NCI-H510A (cell line): ENCODE measurements around the gene PPFIA1.

ENCODE experiments used
- DNase-seq: peaks from one replicate; lab custom pipeline; 2025; lab: John Stamatoyannopoulos, UW

PPFIA1 gene

DNA sequence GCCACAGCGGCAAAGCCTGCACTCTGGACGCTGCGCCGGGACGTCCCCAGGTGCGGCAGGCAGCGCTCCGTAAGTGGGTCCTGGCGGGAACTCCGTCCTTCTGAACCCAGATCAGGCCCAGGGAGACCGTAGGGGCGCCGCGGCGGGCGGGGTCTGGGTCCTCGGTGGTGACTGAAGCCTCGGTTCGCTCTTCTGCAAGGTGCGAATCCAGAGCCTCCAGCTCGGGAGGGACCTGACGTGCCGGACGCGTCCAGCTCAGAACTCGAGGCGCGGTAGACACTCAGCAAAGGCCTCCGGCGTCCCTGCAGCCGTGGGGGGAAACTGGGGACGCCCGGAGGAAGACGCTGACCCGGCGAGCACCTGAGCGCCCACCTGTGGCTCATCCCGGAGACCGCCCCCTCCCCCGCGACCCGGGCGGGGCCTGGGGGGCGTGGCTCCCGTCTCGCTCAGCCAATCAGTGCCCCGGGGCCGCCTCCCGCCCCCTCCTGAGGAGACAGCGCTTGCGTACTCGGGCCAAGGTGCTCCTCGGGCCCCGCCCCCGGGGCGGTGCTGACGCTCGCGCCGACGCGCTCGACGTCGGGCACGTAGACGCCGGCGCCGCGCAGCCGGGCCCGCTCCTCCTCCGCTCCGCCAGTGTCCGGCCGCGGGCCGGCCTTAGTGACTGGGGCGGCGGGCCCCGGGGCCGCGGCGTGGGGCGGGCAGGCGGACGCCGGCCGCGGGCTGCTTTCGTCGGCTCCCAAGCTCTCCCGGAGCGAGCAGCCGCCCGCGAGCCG is at the start of gene PPFIA1:
TSS of gene PPFIA1 (plus strand) at position 587 of the 773 bp plus-strand sequence. CDS start 1,483 bp downstream, outside the sequence.
- peak; percentile 89 for DNase-seq

GRCh38 chr11:70220920-70221319 is 49.6 kb upstream of the PPFIA1 start:
- DNase-seq: no peak

DNA sequence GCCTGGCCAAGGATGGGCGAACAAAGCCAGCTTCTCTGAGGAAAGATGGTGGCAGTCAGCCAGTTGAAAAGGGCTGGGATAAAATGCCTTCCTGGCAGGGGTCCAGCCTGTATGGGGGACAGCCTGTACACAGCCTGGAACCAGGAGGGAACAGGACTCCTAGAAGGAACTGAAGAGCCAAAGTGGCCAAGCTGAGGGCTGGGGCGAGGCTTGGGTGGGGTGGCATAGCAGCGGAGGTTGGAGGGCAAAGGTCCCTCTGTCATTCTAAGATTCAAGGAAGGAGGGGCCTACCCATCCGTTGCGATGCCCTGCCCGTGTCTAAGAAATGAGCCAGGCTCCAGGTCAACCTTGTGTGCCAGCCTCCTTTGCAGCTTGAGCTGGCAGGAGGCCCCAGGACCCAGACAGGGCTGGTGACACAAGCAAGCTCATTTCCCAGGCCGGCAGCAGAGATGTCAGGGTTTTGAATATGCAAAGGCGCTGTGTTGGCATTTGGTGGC is 44.8 kb upstream of the PPFIA1 start:
- DNase-seq: no peak

DNA sequence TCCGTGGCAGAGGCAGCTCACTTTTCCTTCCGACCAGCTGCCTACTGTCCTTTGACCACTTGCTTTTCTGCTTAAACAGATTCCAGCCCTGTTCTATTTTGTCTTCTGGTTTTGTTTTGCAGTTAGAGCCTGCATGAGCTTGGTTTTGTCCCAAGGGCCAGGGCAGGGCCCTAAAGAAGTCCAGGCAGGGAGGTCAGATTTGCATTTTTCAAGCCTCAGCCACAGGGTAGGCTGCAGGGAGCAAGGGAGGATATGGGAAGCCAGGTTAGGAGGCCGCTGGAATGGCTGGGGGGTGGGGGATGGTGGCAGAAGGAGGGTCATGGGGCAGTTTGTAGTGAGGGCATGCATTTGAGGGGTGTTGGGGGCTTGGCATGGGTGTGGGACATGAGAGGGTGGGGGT is 44.3 kb upstream of the PPFIA1 start:
- no peak for DNase-seq

DNA sequence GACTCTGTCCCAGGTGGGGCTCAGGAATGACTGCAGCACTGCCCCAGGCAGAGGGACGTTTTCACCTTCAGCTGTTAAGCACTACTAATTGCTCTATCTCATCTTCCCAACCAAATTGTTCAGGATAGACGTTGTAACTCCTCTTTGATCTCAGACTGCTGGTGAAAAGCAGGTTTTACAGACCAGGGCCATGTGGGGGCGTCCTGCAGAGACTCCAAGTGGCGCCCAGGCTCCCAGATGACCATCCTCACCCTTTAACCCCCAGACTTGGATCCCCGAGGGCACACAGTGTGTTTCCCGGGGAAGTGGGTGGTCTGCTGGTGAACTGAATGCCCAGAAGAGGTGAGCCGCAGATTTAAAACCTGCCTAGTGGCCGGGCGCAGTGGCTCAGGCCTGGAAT is 43.5 kb upstream of the PPFIA1 start:
- no peak for DNase-seq

DNA sequence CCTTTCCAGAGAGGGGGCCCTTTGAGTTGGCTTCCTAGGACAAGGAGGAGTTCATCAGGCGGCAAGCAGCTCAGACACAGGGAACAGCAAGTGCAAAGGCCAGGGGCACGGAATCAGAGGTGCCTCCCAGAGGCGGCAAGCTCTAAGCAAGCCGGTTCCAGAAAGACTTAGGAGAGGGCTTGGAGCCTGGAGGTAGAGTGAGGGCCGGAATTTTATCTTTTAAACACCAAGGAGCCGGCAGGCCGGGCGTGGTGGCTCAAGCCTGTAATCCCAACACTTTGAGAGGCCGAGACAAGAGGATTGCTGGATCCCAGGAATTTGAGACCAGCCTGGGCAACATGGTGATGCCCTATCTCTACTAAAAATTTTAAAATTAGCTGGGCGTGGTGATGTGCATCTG is 40.8 kb upstream of the PPFIA1 start:
- no peak for DNase-seq

DNA sequence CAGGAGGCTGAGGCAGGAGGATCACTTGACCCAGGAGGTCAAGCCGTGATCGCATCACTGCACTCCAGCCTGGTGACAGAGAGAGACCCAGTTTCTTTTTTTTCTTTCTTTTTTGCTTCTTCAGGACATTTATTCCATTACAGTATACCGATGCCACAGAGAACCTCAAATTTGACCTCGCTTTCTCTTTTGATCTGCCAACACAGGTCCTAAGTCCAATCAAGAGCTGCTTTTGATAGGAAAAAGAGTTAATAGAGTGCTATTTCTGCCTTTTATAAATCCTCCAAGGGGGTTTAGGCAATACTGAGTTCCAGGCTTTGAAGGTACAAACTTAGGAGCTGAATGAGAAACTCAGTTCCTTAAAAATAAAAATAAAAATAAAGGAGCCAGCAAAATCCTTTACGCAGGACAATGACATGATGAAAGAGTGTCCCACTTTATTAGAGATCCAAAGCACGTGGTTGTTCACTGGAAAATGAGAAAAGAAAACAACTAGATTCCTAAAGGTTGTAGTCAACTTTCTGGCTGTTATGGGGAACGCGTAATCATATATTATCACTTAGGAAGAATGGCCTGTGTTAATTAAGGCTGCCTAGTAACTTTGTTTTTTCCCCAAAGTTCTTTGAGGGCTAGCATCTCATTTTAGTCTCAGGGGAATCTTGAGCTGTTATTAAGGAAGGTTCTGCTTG is 40.2 kb upstream of the PPFIA1 start:
- DNase-seq: no peak

DNA sequence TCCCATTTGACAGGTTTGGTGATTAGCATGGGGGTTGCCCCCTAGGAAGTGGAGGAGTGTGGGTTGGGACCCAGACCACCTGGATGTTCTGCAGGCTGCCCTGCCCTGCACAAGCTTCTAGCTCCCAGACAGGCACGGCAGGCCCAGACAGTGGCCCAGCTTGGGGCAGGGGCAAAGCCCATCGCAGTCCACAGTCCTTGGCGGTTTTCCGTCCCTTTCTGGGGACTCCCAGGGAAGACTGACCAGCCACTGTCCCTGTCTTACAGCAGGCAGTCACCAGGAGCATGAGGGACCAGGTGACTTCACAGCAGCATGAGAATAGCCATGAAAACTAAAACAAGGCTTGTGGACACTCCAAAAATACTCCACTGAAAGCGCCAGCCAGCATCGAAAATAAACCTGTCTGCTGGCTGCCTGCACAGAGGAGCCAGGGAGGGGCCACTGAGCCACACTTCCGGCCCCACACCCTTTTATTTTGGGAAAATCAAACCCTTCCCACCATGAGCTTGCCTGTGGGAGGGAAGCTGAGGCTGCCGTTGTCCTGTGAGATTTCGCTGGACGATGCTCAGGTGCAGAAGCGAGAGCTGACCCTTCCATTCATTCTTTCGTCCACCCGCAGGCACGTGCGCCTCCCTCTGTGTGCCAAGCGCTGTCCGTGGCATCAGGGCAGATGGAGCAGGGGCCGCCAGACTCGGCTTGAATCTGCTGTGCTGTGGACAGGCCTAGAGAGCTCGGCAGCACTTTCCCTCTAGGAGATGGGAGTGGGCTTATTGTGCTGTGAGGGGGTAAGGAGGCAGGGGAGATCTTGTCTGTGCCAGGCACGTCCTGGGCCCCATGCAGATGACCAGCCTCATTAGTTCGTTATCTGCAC is 39.4 kb upstream of the PPFIA1 start:
- no peak for DNase-seq

GRCh38 chr11:70233034-70233433 is 37.5 kb upstream of the PPFIA1 start:
- DNase-seq: no peak

GRCh38 chr11:70233511-70233934 is 37.0 kb upstream of the PPFIA1 start:
- DNase-seq: no peak

- no peak for DNase-seq
These were observed 36.5 kb upstream of the PPFIA1 start for GRCh38 chr11:70233962-70234361.

DNA sequence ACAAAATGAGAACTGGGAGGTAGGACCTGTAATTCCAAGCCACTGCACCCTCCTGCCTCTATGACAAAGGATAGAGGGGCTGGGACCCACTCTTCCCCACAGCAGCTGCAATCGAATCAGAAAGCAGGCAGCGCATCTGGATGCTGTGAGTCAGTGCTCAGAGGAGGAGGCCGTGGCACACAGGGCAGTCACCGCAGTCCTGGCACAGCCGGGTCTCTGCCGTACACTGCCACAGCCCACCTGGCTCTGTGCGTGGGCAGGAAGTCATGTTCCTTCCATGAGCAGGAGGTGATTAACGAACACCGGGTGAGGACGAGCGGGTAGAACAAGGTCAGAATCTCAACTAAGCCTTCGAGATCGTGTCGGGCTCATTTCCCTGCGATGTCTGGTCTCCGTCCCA is 30.2 kb upstream of the PPFIA1 start:
- DNase-seq: no peak

DNA sequence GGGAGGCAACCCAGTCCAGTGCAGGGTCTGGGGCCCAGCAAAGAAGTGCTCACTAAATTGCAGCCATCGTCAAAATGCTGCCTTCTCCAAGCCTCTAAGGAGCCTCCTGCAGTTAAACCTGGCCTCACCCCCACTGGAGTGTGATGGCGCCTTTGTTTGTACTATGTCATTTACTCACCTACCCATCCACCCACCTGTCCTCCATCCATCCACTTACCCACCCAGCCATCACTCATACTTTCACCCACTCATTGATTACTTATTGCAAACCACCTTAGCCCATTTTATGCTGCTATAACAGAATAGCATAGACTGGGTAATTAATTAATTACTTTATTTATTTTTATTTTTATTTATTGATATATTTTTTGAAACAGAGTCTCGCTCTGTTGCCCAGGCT is 28.8 kb upstream of the PPFIA1 start:
- no peak for DNase-seq

- DNase-seq: no peak
These were observed 27.6 kb upstream of the PPFIA1 start for GRCh38 chr11:70242885-70243284.

DNA sequence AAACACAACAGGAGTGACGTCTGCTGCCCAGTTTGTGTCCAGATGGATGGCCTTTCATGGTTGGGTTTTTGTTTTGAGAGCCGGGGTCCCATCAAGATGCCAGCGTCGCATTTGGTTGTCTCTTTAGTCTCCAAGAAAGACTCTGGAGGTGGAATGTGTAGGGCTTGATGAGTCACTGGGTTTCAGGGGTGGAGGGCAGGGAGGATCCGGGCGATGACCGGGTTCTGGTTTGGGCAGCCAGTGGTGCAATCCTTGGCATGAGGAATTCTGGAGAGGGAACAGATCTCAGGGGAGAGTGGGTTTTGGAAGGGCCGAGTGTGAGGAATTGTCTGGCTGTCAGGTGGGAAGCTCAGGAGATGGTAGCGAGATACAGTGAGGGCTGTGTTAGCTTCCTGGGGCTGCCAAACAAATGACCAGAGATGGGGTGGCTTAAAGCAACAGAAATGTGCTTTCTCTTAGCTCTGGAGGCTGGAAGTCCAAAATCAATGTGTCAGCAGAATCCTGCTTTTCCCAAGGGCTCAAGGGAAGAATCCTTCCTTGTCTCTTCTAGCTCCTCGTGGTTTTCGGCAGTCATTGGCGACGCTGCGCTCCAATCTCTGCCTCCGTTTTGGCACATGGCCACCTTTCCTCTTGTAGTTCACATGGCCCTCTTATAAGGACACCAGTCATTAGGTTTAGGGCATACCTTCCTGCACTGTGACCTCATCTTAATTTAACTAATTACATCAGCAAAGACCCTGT is 26.4 kb upstream of the PPFIA1 start:
- DNase-seq: no peak

GRCh38 chr11:70244698-70245097 is 25.8 kb upstream of the PPFIA1 start:
- no peak for DNase-seq

DNA sequence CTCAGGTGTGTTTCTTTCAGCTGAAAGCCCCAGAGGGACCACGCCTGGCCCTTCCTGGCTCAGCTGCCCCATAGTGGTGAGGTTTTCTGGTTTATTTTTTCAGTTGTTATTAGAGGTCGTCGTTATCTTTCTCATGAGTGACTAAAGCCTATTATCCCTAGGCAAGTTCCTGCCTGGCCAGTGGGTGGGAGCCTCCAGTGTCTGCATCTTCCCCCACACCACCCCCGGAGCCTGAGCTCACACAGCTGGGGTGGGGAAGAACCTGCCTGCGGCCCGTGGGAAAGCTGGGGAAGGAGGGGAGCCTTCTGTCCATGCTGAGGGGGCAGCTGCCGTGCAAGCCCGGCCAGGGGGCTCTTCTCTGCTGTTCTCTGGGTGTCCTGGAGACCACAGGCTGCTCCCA is 24.3 kb upstream of the PPFIA1 start:
- no peak for DNase-seq

GRCh38 chr11:70247042-70247709 is 23.3 kb upstream of the PPFIA1 start:
- no peak for DNase-seq

DNA sequence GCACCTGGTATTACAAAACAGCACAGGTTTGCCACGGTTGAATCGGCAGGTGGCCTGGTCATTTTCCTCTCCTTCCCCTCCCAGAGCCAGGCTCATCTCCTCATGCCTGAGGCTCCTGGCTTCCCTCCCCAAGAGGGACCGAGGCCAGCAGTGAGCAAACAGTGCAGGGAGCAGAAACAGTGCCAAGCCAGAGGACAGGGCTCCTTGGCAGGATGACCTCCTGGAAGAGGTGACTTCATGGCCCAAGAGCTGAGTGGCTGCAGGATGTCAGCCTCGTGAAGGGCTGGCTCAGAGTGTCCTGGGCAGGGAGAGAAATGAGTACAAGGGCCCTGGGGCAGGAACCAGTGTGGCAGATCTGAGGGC is 22.8 kb upstream of the PPFIA1 start:
- DNase-seq: no peak

DNA sequence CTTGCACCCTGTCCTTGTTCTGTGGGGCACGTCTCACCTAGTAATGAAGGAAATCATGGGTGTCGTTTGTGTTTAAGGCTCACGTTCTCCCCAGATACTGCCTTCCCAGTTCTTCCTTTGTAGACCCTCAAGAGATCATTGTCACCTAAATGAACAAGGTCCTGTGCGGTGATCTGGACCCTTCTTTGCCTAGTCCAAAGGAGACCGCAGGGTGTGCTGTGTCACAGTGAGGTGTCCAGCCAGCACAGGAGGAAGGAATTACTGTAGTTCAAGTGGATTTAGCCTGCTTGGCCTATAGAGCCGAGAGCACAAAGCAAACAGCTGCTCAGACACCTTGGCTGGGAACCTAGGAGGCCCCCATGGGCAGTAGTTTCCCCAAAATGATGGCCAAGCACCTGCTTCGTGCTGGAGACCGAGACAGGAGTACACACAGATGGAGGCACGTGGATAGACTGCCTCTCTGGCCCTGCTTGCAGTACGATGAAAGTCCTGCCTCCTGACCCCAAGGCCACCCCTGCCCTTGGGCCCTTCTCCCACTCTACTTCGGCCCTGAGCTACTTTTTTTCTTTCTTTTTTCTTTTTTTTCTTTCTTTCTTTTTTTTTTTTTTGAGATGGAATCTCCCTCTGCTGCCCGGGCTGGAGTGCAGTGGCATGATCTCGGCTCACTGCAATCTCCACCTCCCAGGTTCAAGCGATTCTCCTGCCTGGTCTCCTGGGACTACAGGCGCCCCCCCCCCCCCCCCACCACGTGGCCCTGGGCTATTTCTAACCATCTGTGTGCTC is 19.4 kb upstream of the PPFIA1 start:
- DNase-seq: no peak
